22Rv1 (cell line): ENCODE data around the gene CORO2B.

Source experiments
- CTCF ChIP-seq: fragments of 450-650 bp; IDR thresholded peaks from 2 replicates; pipeline ENCODE4 v1.5.1; 2017; ENCODE audit warnings: mild to moderate bottlenecking
- ZFX ChIP-seq: fragments of 450-650 bp; IDR thresholded peaks from 2 replicates; pipeline ENCODE4 v1.6.1; 2017; ENCODE audit warnings: antibody characterized with exemption, borderline replicate concordance

- no peak for TF ChIP-seq CTCF
- TF ChIP-seq ZFX, result no peak
These were observed 101.2 kb downstream of the CORO2B start for GRCh38 chr15:68679961-68680371.
